ENCODE results near the gene NBPF1. TPM values are rescaled to one million over a fixed set of nuclear protein-coding genes. Genes with fewer than 3 reads are reported as not detected.
"Not testable (repeated sequence)": the region's sequence is repeated elsewhere in the genome, so short reads cannot be mapped to it uniquely, and the experiment has no call there.

Gene NBPF1
- total and polyA plus RNA-seq, 9 donors, result 14.7 to 111 (median 55.9) TPM

DNA sequence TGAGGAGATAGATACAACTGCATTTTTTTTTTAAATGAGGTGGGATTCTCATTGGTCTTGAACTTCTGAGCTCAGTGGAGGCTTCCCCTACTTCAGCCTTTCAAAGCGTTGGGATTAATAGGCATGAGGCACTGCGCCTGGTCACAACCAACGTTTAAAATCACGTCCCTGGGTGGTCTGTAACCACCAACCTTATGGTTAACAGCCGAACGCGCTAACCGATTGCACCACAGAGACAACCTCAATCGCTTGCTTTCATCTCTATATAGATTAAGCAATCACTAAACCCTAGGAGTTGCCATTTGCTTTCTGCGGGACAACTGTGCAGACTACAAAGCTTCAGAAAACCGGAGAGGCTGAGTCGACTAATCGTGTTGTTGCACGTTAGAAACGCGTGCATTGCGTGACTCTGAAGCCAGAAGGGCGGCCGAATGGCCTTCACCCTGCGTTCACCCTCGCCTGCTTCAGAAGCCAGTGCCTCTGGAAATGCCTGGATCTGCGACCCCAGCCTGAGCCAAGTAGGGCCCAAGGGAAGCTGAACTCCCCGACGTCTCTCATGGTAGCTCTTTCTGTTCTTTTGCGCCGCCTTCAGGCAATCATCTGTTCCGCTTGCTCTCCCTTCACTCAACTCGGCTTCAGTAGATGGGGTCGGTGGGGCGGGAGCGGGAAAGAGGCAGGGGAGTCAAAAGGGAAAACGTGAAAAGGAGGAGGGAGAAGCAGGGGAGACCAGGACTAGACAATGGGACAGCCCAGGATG, 81.0 kb downstream of the NBPF1 start:
- TF ChIP-seq, protein P1, sequence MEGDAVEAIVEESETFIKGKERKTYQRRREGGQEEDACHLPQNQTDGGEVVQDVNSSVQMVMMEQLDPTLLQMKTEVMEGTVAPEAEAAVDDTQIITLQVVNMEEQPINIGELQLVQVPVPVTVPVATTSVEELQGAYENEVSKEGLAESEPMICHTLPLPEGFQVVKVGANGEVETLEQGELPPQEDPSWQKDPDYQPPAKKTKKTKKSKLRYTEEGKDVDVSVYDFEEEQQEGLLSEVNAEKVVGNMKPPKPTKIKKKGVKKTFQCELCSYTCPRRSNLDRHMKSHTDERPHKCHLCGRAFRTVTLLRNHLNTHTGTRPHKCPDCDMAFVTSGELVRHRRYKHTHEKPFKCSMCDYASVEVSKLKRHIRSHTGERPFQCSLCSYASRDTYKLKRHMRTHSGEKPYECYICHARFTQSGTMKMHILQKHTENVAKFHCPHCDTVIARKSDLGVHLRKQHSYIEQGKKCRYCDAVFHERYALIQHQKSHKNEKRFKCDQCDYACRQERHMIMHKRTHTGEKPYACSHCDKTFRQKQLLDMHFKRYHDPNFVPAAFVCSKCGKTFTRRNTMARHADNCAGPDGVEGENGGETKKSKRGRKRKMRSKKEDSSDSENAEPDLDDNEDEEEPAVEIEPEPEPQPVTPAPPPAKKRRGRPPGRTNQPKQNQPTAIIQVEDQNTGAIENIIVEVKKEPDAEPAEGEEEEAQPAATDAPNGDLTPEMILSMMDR (IDR thresholded peaks at IDR 0.05), result peak in 1 of 3 donors; percentile 24
- H3K36me3 ChIP-seq; H3K4me3 ChIP-seq; H3K4me1 ChIP-seq (ENCODE audit: insufficient read depth); H3K9me3 ChIP-seq; H3K27me3 ChIP-seq; intact Hi-C loops (cut with DNase I): not testable (repeated sequence)
- 15 to 21% (median 19%) methylated on average over 24 to 32 of the region's 32 CpGs for WGBS, 3 donors
- peak overlapping the region in 1 of 2 donors; percentile 31 for H3K27ac ChIP-seq
- DNase-seq, result peak; percentile 63 to 80 (median 67)

- H3K4me3 ChIP-seq; DNase-seq; H3K27me3 ChIP-seq; intact Hi-C loops (cut with DNase I); H3K4me1 ChIP-seq (ENCODE audit: insufficient read depth); H3K27ac ChIP-seq; H3K36me3 ChIP-seq; H3K9me3 ChIP-seq: not testable (repeated sequence)
- 69 to 72% (median 69%) methylated on average over 3 of the region's 3 CpGs for WGBS, 3 donors
These were observed 85.0 kb downstream of the NBPF1 start for GRCh38 chr1:16528338-16528737.

DNA sequence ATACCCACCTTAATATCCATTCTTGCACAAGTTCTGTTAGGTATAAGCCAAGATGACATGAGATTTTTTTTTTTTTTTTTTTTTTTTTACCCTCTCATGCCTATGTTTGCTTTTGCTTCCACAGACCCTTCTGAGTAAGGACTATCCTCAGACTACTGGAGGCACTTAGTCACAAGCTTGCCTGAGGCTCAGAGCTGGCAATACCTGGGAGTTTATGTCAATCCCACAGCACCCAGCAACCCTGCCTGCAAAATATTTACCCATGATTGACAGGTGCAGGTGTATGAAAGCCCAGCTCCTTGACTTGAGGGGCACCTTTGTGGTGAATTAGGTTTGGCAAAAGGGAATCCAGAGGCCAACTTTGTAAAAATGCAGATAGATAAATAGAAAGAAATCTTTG, 87.6 kb downstream of the NBPF1 start:
- intact Hi-C loops (cut with DNase I), result not testable (repeated sequence)

DNA sequence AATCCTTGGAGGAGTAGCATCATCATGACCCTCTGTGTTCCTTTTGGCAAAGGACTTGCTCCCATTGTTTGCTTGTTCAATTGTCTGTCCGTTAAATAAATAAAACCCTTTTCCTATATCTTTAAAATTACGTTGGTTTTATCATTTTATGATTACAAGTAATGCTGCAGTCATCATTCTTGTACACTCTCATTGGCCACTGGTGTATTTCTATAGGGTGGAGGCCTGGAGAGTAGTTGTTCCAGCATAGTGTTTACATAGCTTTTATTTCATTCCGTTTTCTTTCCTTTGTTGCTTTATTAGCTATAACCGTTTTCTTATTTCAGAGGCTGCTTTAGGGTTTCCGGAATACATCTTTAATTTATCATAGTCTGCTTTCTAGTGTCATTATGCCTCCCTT, 91.7 kb downstream of the NBPF1 start:
- H3K9me3 ChIP-seq; H3K27ac ChIP-seq; H3K36me3 ChIP-seq; H3K27me3 ChIP-seq; intact Hi-C loops (cut with DNase I); H3K4me1 ChIP-seq (ENCODE audit: insufficient read depth); DNase-seq; H3K4me3 ChIP-seq: not testable (repeated sequence)
- WGBS, 3 donors, result 71 to 78% (median 73%) methylated on average over 5 of the region's 5 CpGs

More for the DNA sequence above, 87.6 kb downstream of the NBPF1 start:
- H3K27me3 ChIP-seq; DNase-seq; H3K4me3 ChIP-seq; H3K36me3 ChIP-seq; H3K9me3 ChIP-seq; H3K27ac ChIP-seq; H3K4me1 ChIP-seq (ENCODE audit: insufficient read depth): not testable (repeated sequence)

GRCh38 chr1:16521288-16521583, 92.1 kb downstream of the NBPF1 start:
- no peak overlapping the region for H3K27ac ChIP-seq
- 68 to 76% (median 73%) methylated on average over 12 of the region's 12 CpGs for WGBS, 3 donors
- no peaks in the 10 kb centered on the region for H3K27me3 ChIP-seq
- no peak overlapping the region for H3K4me3 ChIP-seq
- TF ChIP-seq POLR2A (IDR thresholded peaks at IDR 0.05), result no peak
- TF ChIP-seq EP300 (IDR thresholded peaks at IDR 0.05), result no peak
- TF ChIP-seq, protein P1 (IDR thresholded peaks at IDR 0.05), result no peak
- no peak for DNase-seq
- no peaks in the 10 kb centered on the region for H3K9me3 ChIP-seq
- no peaks in the 10 kb centered on the region for H3K4me1 ChIP-seq (ENCODE audit: insufficient read depth)
- intact Hi-C loops (cut with DNase I), result no loop called here
- H3K36me3 ChIP-seq, result no peaks in the 10 kb centered on the region

- H3K27me3 ChIP-seq; H3K4me1 ChIP-seq (ENCODE audit: insufficient read depth); H3K9me3 ChIP-seq; H3K27ac ChIP-seq; H3K36me3 ChIP-seq; intact Hi-C loops (cut with DNase I); H3K4me3 ChIP-seq; DNase-seq: not testable (repeated sequence)
- WGBS, 3 donors, result 49 to 64% (median 59%) methylated on average over 46 to 48 of the region's 48 CpGs
These were observed 92.7 kb downstream of the NBPF1 start for GRCh38 chr1:16520435-16521287.

DNA sequence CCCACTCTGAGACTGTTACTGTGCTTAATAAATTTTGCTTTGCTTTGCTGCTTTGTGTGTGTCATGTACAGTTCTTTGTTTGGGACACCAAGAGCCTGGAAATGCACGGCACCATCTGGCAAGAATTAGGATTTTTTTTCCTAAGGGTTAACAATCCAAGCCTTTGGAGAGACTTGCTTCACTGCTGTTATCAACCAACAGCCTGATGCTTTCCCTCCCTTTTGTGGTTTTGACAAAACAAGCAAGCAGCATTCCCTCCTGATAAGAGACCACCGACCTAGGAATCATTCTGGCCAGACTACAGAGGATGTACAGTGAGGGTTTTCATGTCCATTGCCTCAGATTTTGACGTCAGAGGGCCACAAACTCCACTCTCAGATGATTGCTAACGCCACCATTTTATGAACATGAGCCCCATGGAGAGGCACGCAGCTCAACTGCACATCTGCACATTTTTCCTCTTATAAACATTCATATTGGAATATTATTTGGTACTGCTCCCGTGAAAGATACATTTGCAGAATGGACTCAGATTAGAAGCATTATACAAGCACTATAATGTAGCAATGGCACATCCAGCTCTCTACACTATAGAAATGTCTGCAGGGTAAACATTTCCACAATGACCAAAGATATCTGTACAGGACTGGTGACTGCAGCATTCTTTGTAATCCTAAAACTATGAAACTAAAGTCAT, 94.0 kb downstream of the NBPF1 start:
- H3K27me3 ChIP-seq; H3K9me3 ChIP-seq; H3K27ac ChIP-seq; H3K4me3 ChIP-seq; DNase-seq; H3K4me1 ChIP-seq (ENCODE audit: insufficient read depth); intact Hi-C loops (cut with DNase I); H3K36me3 ChIP-seq: not testable (repeated sequence)
- 5 to 14% (median 7%) methylated on average over 5 to 6 of the region's 6 CpGs for WGBS, 3 donors

GRCh38 chr1:16518913-16519254, 94.5 kb downstream of the NBPF1 start:
- WGBS, 3 donors, result 12 to 22% (median 16%) methylated on average over 3 of the region's 3 CpGs
- H3K9me3 ChIP-seq; intact Hi-C loops (cut with DNase I); H3K27ac ChIP-seq; H3K4me3 ChIP-seq; H3K4me1 ChIP-seq (ENCODE audit: insufficient read depth); H3K27me3 ChIP-seq; DNase-seq; H3K36me3 ChIP-seq: not testable (repeated sequence)

DNA sequence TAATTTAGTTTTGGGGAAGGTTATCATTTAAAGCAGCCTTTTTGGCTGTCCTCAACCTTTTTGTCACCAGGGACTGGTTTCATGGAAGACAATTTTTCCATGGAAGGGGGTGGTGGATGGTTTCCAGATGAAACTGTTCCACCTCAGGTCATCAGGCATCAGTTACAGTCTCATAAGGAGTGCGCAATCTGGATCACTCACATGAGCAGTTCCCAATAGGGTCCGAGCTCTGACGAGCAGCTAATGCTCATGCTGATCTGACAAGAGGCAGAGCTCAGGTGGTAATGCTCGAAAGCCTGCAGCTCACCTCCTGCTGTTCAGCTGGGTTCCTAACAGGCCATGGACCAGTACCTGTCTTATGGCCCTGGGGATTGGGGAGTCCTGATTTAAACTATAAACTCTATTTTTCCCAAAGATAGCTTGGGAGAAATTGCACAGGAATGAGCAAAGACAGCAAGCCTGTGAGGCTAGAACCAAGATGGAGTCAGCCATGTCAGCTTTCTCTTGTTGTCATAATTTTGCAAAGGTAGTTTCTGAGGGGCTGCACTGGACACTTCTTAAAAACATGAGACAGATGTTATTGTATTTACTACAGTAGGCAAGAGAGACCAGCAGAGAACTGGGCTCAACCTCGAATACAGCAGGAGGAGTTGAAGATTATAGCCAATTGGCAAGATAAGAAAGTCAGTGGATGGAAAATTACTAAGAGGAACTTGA, 96.5 kb downstream of the NBPF1 start:
- H3K27ac ChIP-seq, H3K4me3 ChIP-seq: not testable (repeated sequence)

More for the DNA sequence above, 96.5 kb downstream of the NBPF1 start:
- WGBS, 3 donors, result 65 to 70% (median 68%) methylated on average over 4 to 5 of the region's 5 CpGs
- H3K4me1 ChIP-seq (ENCODE audit: insufficient read depth); DNase-seq; intact Hi-C loops (cut with DNase I); H3K36me3 ChIP-seq; H3K9me3 ChIP-seq; H3K27me3 ChIP-seq: not testable (repeated sequence)
